GM18519 (cell line): Measurements from ENCODE around the gene UBD.

ENCODE experiments used
- ATAC-seq: cut with Tn5 transposase; IDR thresholded peaks from one replicate; pipeline ENCODE4 v1.9.1; 2021; ENCODE audit warnings: mild to moderate bottlenecking, moderate library complexity; ENCODE audit not compliant: unreplicated experiment, low FRiP score

Gene UBD

DNA sequence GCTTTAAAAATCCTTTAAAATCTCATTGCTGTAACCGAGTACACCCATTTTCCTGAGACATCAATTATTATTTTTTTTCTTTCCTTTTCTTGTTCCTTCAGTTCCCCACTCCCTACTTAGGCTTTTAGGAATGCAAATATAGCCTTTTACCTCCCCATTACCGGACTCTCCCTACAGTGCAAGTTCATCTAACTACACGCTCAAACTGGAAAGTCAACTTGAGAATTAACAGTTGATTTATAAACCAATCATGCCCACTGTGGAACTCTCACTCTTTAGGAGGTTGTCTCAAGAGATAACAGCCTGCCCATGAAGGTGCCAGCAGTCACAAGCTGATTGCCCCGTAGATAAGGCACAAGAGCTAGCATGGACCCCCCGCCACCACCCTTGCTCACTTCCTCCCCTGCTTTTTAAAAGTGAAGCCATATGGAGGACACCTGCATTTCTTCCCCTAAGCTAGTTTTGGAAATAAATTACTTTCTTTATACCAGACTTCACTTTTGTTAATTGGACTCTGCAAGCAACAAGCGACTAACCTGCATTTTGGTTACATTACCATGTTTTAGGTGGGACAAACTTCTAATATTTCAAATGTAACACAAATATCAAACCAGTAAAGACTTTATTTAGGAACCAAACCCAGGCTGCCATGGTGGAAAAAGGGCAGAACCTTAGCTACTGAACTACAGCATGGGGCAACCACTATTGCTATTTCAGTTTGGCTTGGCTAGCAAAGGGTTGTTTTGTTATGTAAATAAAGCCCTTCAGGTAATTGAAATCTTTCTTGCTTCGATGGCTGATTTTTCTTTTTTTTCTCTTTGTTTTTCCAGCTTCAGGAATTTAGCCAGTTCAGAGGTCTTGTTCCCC, 34.9 kb downstream of the UBD start:
- no peak for ATAC-seq

DNA sequence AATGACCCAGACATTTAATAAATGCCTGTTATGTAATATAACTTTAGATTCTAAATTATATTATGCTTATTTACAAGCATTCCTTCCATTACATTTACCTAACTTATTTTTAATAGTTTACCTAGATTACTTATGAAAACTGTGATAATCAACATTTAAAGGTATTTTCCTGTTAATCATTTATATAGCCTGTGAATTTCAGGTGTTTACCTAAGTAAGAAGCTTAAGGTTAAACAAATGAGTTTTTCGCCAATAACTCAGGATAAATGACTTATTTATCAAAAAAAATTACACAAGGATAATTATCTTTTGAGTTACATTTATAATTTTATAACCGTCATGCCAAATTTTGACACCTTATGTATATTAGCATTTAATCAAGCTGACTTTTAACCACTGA, 35.5 kb downstream of the UBD start:
- no peak for ATAC-seq

DNA sequence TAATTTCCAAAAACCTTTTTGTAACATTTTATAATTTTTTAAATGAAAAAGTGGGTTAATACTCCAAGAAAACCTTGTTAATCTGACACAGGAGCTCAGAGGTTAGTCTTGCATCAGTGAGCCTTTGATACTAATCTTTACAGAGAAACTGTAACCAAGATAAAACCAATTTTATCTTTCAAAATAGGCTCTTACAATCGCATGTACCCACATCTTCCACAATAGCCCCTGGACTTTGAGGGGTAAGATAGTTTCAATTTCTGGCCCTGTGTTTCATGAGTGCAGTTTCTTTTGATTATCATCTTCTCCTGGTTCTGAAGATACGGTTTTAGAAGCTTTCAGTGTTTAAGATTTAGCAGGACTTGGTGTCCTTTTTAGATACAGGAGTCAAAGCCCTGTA, 37.3 kb downstream of the UBD start:
- ATAC-seq = no peak

DNA sequence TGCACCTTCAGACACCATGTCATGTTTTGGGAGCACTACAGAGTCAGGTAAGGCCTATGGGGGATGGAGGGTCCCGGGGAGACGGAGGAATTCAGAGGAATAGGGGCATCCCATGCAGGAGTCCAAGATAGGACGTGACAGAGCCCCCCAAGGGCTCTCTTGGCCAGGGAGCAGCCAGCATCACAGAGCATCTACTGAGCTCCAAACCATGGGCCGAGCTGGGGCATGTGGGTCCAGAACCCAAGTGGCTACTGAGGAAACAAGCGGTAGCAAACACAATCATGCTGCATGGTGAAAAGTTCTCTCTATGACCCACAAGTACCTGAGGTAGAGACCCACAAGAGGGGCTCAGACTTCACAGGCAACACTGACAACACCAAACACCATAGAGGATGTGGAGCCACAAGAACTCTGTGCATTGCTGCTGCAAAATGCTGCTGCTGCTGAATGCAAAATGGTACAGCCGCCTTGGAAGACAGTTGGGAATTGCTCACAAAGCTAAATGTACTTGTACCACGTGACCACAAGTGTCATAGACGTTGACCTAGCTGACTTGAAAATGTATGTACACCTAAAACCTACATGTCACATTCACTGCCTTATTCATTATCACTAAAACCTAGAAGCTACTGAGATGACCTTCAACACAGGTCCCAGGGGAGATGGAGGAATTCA, 38.4 kb downstream of the UBD start:
- no peak for ATAC-seq

DNA sequence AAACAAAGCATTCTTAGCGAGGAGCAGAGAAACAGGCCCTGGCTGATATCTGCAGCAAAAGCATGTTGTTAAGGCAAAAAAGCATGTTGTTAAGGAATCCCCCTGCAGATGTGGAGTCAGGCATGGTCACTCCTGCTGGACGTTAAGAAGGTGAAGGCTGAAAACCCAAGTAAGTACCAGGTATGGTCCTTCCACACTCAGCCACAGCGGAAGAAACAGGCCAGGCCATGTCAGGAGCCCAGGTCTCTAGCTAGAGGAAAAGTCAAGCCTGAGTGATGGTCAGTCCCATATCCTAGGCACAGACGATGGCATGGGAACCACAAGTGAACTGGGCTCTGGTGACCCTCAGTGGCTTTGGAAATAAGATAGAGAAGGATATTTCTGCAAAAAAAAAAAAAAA, 39.3 kb downstream of the UBD start:
- no peak for ATAC-seq

DNA sequence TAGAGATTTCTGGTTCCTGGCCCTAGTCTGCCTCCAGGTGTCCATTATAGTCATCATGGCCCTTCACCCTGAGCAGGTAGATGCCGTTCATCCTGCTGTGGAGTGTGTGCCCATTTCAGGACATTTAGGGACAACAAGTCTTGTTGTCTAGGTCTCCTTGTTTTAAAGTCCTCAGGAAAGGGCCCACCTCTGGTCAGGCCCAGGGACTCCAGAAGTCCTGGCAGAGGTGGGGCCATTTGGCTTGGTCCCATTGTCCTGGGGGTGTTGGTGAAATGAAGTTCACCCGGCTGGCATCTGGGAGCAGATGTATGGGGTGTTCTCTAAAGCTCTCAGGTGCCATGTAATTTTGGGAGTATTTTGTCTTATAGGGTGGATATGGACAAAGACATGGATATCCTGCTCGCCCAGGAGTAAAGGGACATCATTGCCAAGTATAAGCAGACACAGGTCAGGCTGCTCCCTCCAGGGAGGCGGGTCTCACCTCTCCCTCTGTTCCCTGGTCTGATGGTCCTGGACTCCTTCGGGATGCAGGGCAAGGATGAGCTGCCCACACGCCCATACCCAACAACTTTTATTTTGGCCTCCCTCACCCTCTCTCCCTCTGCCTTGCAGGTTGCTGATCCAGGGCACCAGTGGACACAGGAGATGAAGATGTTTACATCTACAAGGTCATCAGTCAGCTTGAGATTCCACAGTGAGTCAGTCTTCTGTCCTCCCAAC, 40.1 kb downstream of the UBD start:
- no peak for ATAC-seq

DNA sequence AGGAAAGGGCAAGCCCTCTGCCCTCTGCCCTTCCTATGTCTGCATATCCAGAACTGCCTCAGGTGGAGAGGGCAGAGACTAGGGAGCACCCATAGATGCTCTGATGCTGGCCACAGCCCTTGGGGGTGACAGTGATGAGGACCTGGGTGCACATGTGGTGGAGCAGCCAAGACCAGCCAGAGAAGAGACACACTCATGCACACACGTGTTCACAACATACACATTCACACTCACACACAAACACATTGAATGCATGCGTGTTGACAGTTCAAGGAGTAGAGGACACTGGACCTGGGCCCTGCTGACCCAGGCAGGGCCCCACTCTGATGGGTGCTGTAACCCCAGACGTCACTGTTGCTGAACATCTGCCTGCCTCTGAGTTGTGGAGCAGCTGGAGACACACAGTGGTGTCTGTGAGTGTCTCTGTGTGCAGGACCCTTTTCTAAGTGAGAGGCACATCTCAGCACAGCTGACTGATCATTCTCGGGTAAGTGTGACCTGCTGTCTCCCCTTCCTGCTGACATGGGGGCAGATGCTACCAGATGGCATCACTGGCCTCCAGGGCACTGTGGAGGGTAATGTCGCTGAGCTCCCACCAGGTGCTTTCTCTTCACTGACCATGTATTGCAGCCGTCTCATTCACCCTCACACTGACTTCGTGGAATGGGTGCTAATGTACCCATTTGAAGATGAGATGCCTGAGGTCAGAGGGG, 41.6 kb downstream of the UBD start:
- no peak for ATAC-seq

DNA sequence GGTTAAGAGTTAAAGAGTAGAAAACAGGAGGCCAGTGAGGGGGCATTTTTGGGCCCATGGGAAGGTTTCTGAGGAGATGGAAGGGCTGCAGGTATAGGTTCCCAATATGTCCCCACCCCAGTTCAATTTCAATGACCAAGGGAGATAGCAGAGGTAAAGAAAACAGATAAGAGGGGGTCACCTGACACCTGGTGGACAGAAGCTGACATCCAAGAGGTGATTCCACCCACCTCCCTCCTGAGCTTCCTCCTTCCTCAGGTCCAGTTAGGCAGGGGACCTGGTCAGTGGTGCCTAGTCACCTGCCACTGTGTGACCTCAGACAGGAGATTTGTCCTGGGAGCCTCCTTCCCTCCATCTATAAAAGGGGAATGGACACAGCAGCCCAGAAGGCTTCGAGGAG, 42.3 kb downstream of the UBD start:
- no peak for ATAC-seq

DNA sequence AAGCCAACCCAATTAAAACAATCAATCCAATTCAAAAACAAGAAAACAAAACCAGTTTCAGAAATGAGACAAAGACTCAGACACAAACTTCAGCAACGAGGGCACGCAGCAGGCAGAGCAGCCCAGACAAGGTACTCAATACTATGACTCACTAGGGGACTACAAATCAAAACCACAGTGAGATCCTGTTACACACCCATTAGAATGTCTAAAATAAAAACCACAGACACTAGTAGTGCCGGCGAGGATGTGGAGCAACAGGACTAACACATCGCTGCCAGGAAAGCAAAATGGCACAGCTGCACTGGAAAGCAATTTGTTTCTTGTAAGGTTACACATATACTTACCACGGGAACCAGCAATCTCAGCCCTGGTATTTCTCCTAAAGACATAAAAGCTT, 43.4 kb downstream of the UBD start:
- no peak for ATAC-seq

DNA sequence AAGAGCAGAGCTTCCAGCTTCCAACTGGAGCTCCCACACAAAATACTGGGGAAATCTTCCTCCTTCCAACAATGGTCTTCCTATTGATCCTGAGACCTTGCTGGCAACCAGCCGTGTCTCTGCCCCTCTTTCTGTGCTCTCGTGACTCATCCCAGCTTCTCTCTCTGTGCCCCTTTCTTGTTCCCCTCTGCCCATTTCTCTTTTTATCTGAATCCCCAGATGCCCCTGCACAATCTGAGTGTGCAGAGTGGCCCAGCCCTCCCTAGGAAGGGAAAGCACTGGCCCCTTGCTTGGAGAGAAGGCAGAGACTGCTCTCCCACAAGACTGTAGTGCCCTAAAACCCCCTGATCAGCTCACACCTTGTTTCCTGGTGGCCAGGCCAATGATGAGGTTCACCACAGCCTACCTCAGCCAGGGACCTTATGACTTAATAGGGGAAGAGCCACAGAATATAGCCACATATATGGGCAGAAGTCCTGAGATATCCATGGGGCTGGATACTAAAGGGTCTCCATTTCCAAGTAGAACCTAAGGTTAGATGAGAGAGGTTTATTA, 48.7 kb downstream of the UBD start:
- ATAC-seq = no peak

DNA sequence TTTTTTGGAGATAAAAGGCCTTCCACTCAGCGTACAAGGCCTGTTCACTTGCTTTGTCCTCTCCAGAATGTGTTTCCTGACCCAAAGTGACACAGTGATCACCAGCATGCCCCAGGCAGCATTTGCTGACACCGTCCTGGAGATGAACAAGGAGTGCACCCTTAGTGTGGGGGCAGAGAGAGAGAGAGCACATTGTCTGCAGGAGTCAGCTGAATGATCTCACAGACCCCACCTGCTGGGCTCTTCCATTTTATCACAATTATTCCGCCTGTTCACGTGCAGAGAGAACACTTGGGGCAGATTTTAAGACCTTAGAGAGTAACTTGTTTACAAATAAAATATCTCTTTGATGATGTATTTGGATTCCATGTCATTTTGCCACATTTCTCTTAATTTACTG, 49.3 kb downstream of the UBD start:
- ATAC-seq = no peak

DNA sequence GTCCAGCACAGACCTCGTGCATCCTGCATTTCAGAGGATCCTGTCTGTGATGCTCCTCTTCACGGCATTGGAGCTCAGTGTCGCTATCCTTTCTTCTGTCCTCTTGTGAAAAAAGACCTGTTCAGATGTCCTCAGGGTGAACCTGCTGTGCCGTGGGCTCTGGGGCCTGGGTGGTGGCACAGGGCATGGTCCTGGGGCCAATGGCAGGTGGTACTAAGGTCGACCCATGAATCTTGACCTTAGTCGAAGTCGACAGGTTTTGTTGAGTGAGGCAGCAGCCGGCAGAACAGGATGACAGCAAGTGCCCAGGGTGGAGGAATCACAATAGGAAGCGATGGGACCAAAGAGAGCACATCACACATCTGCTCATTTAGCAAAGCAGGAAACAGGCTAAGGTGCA, 49.8 kb downstream of the UBD start:
- no peak for ATAC-seq

DNA sequence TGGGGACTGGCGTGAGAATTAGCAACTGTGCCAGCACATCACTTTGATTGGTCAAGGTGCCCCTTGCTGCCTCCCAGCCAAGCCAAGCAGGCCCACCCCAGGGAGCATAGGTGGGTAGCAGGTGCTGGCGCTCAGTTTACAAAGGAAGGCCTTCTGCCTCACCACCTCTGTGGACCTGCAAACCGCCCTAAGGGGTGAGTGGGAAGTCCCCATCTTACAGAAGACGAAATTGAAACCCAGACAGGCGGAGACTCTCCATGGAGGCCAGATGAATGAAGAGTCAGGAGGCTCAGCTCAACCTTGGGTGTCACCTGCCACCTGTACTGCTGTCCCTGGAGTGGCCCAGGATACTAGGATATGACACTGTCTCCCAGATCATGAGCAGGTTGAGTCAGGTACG, 50.3 kb downstream of the UBD start:
- peak; percentile 74 for ATAC-seq

DNA sequence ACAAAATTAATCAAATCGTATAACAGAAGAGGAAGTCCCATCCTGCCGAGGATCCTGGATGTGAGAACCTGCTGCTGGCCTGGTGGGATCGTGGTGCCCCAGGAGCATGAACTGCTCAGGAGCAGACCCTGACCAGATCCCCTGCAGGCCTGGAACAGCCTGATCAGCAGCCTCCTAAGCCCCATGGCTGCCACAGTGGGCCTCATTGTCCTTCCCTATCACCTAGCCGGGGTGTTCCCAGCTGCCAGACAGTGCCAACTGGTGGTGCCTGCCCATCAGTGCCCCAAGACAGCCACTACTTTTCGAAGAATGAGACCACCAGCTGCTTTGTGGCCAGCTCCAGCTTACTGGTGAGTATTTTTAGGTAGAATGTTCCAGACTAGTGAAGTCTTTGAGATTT, 52.2 kb downstream of the UBD start:
- no peak for ATAC-seq

DNA sequence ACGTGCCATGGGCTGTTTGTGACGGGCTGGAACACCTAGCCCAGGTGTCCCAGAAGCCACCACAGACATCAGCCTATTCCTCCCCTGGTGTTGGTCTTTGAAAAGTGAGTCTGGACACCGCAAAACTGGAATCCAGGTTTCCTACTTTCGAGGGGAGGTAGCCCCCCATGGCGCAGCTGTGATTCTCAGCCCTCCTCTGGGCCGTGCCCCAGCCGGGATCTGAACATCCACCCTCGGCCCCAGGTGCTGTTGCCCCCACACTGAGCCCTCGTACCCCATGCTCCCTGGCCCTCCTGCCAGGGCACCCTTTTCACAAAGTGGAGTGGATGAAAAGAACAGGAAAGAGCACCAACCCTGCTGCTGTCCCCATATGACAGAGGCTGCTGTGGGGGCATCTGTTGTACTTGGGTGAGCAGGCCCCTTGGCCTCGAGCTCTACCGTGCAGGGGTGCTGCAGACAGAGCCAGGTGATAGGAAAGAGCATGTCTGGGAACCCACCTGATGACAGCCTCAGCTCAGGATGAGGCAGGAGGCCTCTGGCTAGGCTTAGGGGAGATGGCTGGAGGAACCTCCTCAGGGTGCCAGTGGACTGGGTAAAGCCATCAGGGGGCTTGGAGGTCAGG, 53.0 kb downstream of the UBD start:
- no peak for ATAC-seq

DNA sequence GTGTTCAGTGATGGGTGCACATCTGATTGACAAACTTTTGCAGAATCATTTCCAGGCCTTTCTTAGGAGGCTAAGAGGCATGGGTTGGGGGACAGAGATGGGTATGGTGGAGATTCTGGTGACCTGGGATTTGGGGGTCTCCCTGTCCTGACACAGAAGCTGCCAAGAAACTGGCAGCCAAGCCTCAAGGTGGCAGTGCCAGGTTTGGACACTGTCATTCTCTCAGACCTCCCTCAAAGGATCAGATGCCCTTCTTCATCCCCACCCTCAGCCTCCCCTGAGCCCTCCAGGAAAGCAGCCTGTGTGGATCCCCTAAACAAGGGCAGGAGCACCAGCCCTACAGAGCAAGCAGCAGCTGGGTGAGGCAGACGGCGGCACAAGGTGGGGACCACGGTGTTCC, 53.7 kb downstream of the UBD start:
- no peak for ATAC-seq
